GM12878 (cell line): ENCODE results near the gene S100G. TPM values are rescaled to one million over a fixed set of nuclear protein-coding genes. Genes with fewer than 3 reads are reported as not detected.

Experiments
- ATAC-seq: fragments of 200-7000 bp; cut with Tn5 transposase; 3 replicates; pipeline ENCODE4 v1.9.1; 2020; ENCODE audit warnings: mild to moderate bottlenecking, moderate library complexity
- BruUV-seq: library from RNA; stranded (reverse); fragments of 400-500 nt; replicated peaks from 2 replicates; lab custom pipeline; 2021; lab: Mats Ljungman, UMichigan
- CTCF ChIA-PET: fragments of 300-600 bp; sonication (Branson Sonifier 250); formaldehyde crosslinking; extraction: SDS; loops from one replicate; lab custom pipeline; 2021; ENCODE audit warnings: inconsistent platforms; lab: Yijun Ruan, JAX
- POLR2A ChIA-PET: fragments of 350-600 bp; formaldehyde crosslinking; extraction: SDS; loops from one replicate; lab custom pipeline; 2021; ENCODE audit warnings: inconsistent platforms; lab: Charles Lee
- RAD21 ChIA-PET: fragments of 300-600 bp; sonication (Branson Sonifier 250); formaldehyde crosslinking; loops from one replicate; lab custom pipeline; 2023; ENCODE audit warnings: antibody characterized with exemption; ENCODE audit not compliant: unreplicated experiment; lab: Charles Lee
- SMC1A ChIA-PET: fragments of 300-600 bp; sonication (Branson Sonifier 250); formaldehyde crosslinking; loops from one replicate; lab custom pipeline; 2023; ENCODE audit not compliant: unreplicated experiment, uncharacterized antibody; lab: Charles Lee
- DNase-seq: peaks from one replicate; pipeline ENCODE4 v3.0.0-alpha.2; 2011; ENCODE audit warnings: low read depth, low spot score
- FAIRE-seq: peaks from 3 replicates; lab custom pipeline; 2011; peaks lifted over from hg19 to GRCh38; lab: Jason Lieb, UNC
- H2AFZ ChIP-seq: 2 replicates; pipeline ENCODE4 v1.6.0; 2011; ENCODE audit warnings: low read depth, low read length, control low read depth; ENCODE audit not compliant: control insufficient read depth
- H3K27ac ChIP-seq: 2 replicates; pipeline ENCODE4 v1.5.1; 2011; ENCODE audit warnings: control low read depth; ENCODE audit not compliant: control insufficient read depth, insufficient read depth
- H3K27me3 ChIP-seq, 2 experiments: replicated peaks in 1 of 2; 2 replicates each; pipeline versions ENCODE4 v1.6.0 to v1.6.1; 2011; ENCODE audit warnings: low read length in 1 of 2; ENCODE audit not compliant: control insufficient read depth in 2 of 2, insufficient read depth in 2 of 2
- H3K36me3 ChIP-seq, 2 experiments: 2 replicates each; pipeline ENCODE4 v1.5.1; 2011; ENCODE audit warnings: low read length in 1 of 2; ENCODE audit not compliant: control insufficient read depth in 2 of 2, insufficient read depth in 2 of 2
- H3K4me1 ChIP-seq: 2 replicates; pipeline ENCODE4 v1.6.1; 2011; ENCODE audit warnings: mild to moderate bottlenecking, low read length, moderate library complexity, mixed read lengths; ENCODE audit not compliant: control insufficient read depth, insufficient read depth
- H3K4me2 ChIP-seq: 2 replicates; pipeline ENCODE4 v1.6.0; 2011; ENCODE audit warnings: control low read depth; ENCODE audit not compliant: control insufficient read depth, insufficient read depth
- H3K4me3 ChIP-seq: fragments of 200-600 bp; sonication (generic); 2 replicates; pipeline ENCODE4 v1.5.1; 2016
- H3K79me2 ChIP-seq: 2 replicates; pipeline ENCODE4 v1.6.0; 2011; ENCODE audit warnings: low read length; ENCODE audit not compliant: control insufficient read depth, insufficient read depth
- H3K9ac ChIP-seq: 2 replicates; pipeline ENCODE4 v1.8.0; 2011; ENCODE audit warnings: low read length, control low read depth, mixed read lengths; ENCODE audit not compliant: control insufficient read depth, insufficient read depth
- H3K9me3 ChIP-seq: replicated peaks from 3 replicates; pipeline ENCODE4 v1.5.1; 2011; ENCODE audit warnings: mild to moderate bottlenecking, low read length; ENCODE audit not compliant: control insufficient read depth, insufficient read depth
- H4K20me1 ChIP-seq: 2 replicates; pipeline ENCODE4 v1.6.0; 2011; ENCODE audit not compliant: control insufficient read depth, insufficient read depth
- BACH1 ChIP-seq: fragments of 450-650 bp; IDR thresholded peaks from 2 replicates; pipeline ENCODE4 v1.6.1; 2017; ENCODE audit warnings: mild to moderate bottlenecking, borderline replicate concordance
- BMI1 ChIP-seq: fragments of 450-650 bp; IDR thresholded peaks from 2 replicates; pipeline ENCODE4 v1.6.1; 2016; ENCODE audit warnings: mild to moderate bottlenecking, moderate library complexity, borderline replicate concordance
- CBX5 ChIP-seq: sonication (generic); IDR thresholded peaks from 2 replicates; pipeline ENCODE4 v1.6.1; 2016; ENCODE audit warnings: low read depth, moderate library complexity, mild to moderate bottlenecking, inconsistent platforms
- CEBPB ChIP-seq, 2 experiments: fragments of 150-350 bp in 1 of 2; IDR thresholded peaks; 2 replicates each; pipeline ENCODE4 v1.6.1; 2012 to 2014; ENCODE audit warnings: low read depth in 2 of 2, low read length in 2 of 2, borderline replicate concordance in 1 of 2, inconsistent platforms in 1 of 2
- ELK1 ChIP-seq: IDR thresholded peaks from 2 replicates; pipeline ENCODE4 v1.6.1; 2012; ENCODE audit warnings: low read depth, low read length, improper control_type of control experiment
- HDGF ChIP-seq: fragments of 450-650 bp; IDR thresholded peaks from 2 replicates; pipeline ENCODE4 v1.6.1; 2016; ENCODE audit warnings: antibody characterized with exemption
- IKZF1 ChIP-seq: fragments of 450-650 bp; conservative IDR thresholded peaks from 2 replicates; pipeline ENCODE4 v1.6.1; 2017; ENCODE audit warnings: antibody characterized with exemption, mild to moderate bottlenecking
- IRF4 ChIP-seq: IDR thresholded peaks from 2 replicates; pipeline ENCODE4 v1.6.1; 2011; ENCODE audit warnings: low read depth, low read length
- JUNB ChIP-seq: IDR thresholded peaks from 2 replicates; pipeline ENCODE4 v1.6.1; 2016; ENCODE audit warnings: antibody characterized with exemption, mild to moderate bottlenecking
- KDM1A ChIP-seq: fragments of 200-600 bp; sonication (generic); IDR thresholded peaks from 2 replicates; pipeline ENCODE4 v1.6.1; 2016; ENCODE audit warnings: borderline replicate concordance
- LARP7 ChIP-seq: fragments of 450-650 bp; IDR thresholded peaks from 2 replicates; pipeline ENCODE4 v1.6.1; 2017; ENCODE audit warnings: mild to moderate bottlenecking
- POU2F2 ChIP-seq: IDR thresholded peaks from 3 replicates; pipeline ENCODE4 v1.6.1; 2011; ENCODE audit warnings: low read depth, mild to moderate bottlenecking, low read length, borderline replicate concordance
- TCF12 ChIP-seq: IDR thresholded peaks from 2 replicates; pipeline ENCODE4 v1.6.1; 2011; ENCODE audit warnings: low read depth, mild to moderate bottlenecking, low read length
- TCF3 ChIP-seq: IDR thresholded peaks from 2 replicates; pipeline ENCODE4 v1.6.1; 2012; ENCODE audit warnings: low read depth, mild to moderate bottlenecking, low read length, borderline replicate concordance; ENCODE audit not compliant: insufficient read depth
- ZBTB11 ChIP-seq: fragments of 450-650 bp; formaldehyde crosslinking; IDR thresholded peaks from 2 replicates; pipeline ENCODE4 v1.5.0; 2022; ENCODE audit warnings: mild to moderate bottlenecking, missing genetic modification characterization
- ZNF687 ChIP-seq: fragments of 450-650 bp; IDR thresholded peaks from 2 replicates; pipeline ENCODE4 v1.6.1; 2017; ENCODE audit warnings: mild to moderate bottlenecking, moderate library complexity
- WGBS: methylation state at CpG from one replicate; pipeline ENCODE4 v1.1.6; 2016; ENCODE audit warnings: low lambda C conversion rate; ENCODE audit not compliant: insufficient replicate concordance, insufficient coverage; ENCODE audit errors: missing lambda C conversion rate; 5-methylcytosine and 5-hydroxymethylcytosine counted together
- in situ Hi-C: fragments of 300-500 bp; cut with MboI; formaldehyde crosslinking; loops from 9 replicates; pipeline ENCODE4 v1.14.3; 2018; ENCODE audit warnings: mixed read lengths
- intact Hi-C: fragments of 100-400 bp; cut with micrococcal nuclease; formaldehyde crosslinking; loops from one replicate; pipeline ENCODE4 v1.14.2; 2022; ENCODE audit not compliant: unreplicated experiment
- polyA plus RNA-seq, 11 experiments: library from polyadenylated mRNA; depleted of rRNA in 4 of 11; unstranded in 6 of 11; stranded (reverse) in 5 of 11; fragments of >200 nt; fragmentation: Nextera tagmentation in 4 of 11; fragmentation: Illumina TruSeq in 1 of 11; extraction: Ambion mirVana in 4 of 11; extraction: Trizol in 1 of 11; gene quantifications; 1 replicate in 1 of 11; 2 replicates in 10 of 11; pipeline versions ENCODE4 v1.2.1 to v1.2.3, GENCODE V29; 2011 to 2016; ENCODE audit warnings: inconsistent platforms in 2 of 11, missing spikeins in 2 of 11, low read depth in 1 of 11
- total RNA-seq, 4 experiments: library from RNA; depleted of rRNA in 3 of 4; stranded (reverse); fragments of >200 nt in 3 of 4; fragmentation: Illumina TruSeq in 1 of 4; extraction: Trizol in 1 of 4; gene quantifications; 2 replicates each; pipeline versions ENCODE4 v1.2.1 to v1.2.3, GENCODE V29; 2013 to 2021

S100G gene
- total and polyA plus RNA-seq, 10 of the 15 experiments (the other 5 are each of a cell fraction or from before 2014, with no cell fraction given) = not detected

- no peaks in the 10 kb centered on the region for H3K79me2 ChIP-seq
- FAIRE-seq = no peak
- ChIA-PET SMC1A (no interaction called here), RAD21 (no interaction called here), POLR2A (no interaction called here), CTCF (no interaction called here)
- H3K27me3 ChIP-seq = no peaks in the 10 kb centered on the region
- no peak overlapping the region for H3K4me3 ChIP-seq
- no peak overlapping the region for H3K9ac ChIP-seq
- BruUV-seq = no TSS peak
- in situ Hi-C loops = no loop called here
- H3K27ac ChIP-seq = no peak overlapping the region
- no peaks in the 10 kb centered on the region for H3K9me3 ChIP-seq
- intact Hi-C loops = no loop called here
- H3K4me1 ChIP-seq = no peaks in the 10 kb centered on the region
- ATAC-seq = no peak
- no peak for DNase-seq
- no peak overlapping the region for H2AFZ ChIP-seq
- no peaks in the 10 kb centered on the region for H4K20me1 ChIP-seq
- H3K4me2 ChIP-seq = no peak overlapping the region
- no peaks in the 10 kb centered on the region for H3K36me3 ChIP-seq
- 74% methylated on average over 5 of the region's 5 CpGs for WGBS
- no peak for TF ChIP-seq JUNB
- no peak for TF ChIP-seq ZNF687
- TF ChIP-seq ZBTB11 (CRISPR knock-in tag) = no peak
- TF ChIP-seq BMI1 = no peak
- TF ChIP-seq TCF3 = no peak
- TF ChIP-seq IKZF1 = no peak
- no peak for TF ChIP-seq KDM1A
- no peak for TF ChIP-seq POU2F2
- TF ChIP-seq HDGF = no peak
- no peak for TF ChIP-seq LARP7
- TF ChIP-seq CEBPB (IDR thresholded peaks at IDR 0.05; ENCODE audit: borderline replicate concordance in 1 of 2, low read depth in 2 of 2, low read length in 2 of 2) = no peak
- TF ChIP-seq ELK1 = no peak
- TF ChIP-seq TCF12 = no peak
- no peak for TF ChIP-seq CBX5
- no peak for TF ChIP-seq IRF4
- no peak for TF ChIP-seq BACH1
Measured at GRCh38 chrX:16635040-16635439, 14.9 kb upstream of the S100G start.
